Measurements from ENCODE around the gene PLXNB2. TPM values are rescaled to one million over a fixed set of nuclear protein-coding genes. Genes with fewer than 3 reads are reported as not detected.

PLXNB2 gene
- polyA plus RNA-seq, 1 experiment = 68.0 TPM

- Histone ChIP-seq H3K9me3 (ENCODE audit: control insufficient read depth, insufficient read depth, low read length) (peaks cover 2% of the 10 kb centered on the region; the same call in 1 of the 2 replicates), H3K4me3 (ENCODE audit: low read depth, low read length) (peak overlapping the region; percentile 85), H3K27ac (ENCODE audit: low read depth, low read length) (no peak overlapping the region), H3K27me3 (ENCODE audit: control insufficient read depth, insufficient read depth, low read length) (no peaks in the 10 kb centered on the region)
- ChIA-PET CTCF (interaction anchor here (0.5 kb wide), 1 partner anchor 78 kb away, joined by 3 read pairs; no protein-coding TSS in a partner anchor), POLR2A (interaction anchor here (0.5 to 2.1 kb wide), 2 partner anchors 11 to 46 kb away, joined by 7 to 8 read pairs; partner anchors contain the start of gene MAPK12)
- no peak for TF ChIP-seq CTCF (IDR thresholded peaks at IDR 0.05; ENCODE audit: low read depth, low read length)
- no peak for DNase-seq (ENCODE audit: low read depth, low spot score)
Measured at GRCh38 chr22:50249341-50250248, 57.9 kb downstream of the PLXNB2 start.

- H3K9me3 ChIP-seq (ENCODE audit: control insufficient read depth, insufficient read depth, low read length) = peaks cover 4% of the 10 kb centered on the region; the same call in 1 of the 2 replicates
- no peak for TF ChIP-seq CTCF (IDR thresholded peaks at IDR 0.05; ENCODE audit: low read depth, low read length)
- CTCF ChIA-PET = interaction anchor here (1.2 kb wide), 1 partner anchor 94 kb away, joined by 6 read pairs; no protein-coding TSS in a partner anchor
- H3K4me3 ChIP-seq (ENCODE audit: low read depth, low read length) = no peak overlapping the region
- H3K27me3 ChIP-seq (ENCODE audit: control insufficient read depth, insufficient read depth, low read length) = no peaks in the 10 kb centered on the region
- DNase-seq (ENCODE audit: low read depth, low spot score) = no peak
- POLR2A ChIA-PET = no interaction called here
- peak overlapping the region; percentile 21 for H3K27ac ChIP-seq (ENCODE audit: low read depth, low read length)
Measured at GRCh38 chr22:50248196-50249081, 59.0 kb downstream of the PLXNB2 start.

GRCh38 chr22:50247748-50248147 is 59.7 kb downstream of the PLXNB2 start:
- no peak overlapping the region for H3K27ac ChIP-seq (ENCODE audit: low read depth, low read length)
- H3K4me3 ChIP-seq (ENCODE audit: low read depth, low read length) = no peak overlapping the region
- no peak for TF ChIP-seq CTCF (IDR thresholded peaks at IDR 0.05; ENCODE audit: low read depth, low read length)
- no peak for DNase-seq (ENCODE audit: low read depth, low spot score)
- POLR2A ChIA-PET = no interaction called here
- no peaks in the 10 kb centered on the region for H3K27me3 ChIP-seq (ENCODE audit: control insufficient read depth, insufficient read depth, low read length)
- peaks cover 4% of the 10 kb centered on the region; the same call in 1 of the 2 replicates for H3K9me3 ChIP-seq (ENCODE audit: control insufficient read depth, insufficient read depth, low read length)
- CTCF ChIA-PET = interaction anchor here (1.2 kb wide), 1 partner anchor 94 kb away, joined by 6 read pairs; no protein-coding TSS in a partner anchor

- ChIA-PET CTCF (interaction anchor here (1.2 kb wide), 1 partner anchor 95 kb away, joined by 6 read pairs; no protein-coding TSS in a partner anchor), POLR2A (interaction anchor here (0.8 kb wide), 1 partner anchor 21 kb away, joined by 3 read pairs; no protein-coding TSS in a partner anchor)
- no peak for TF ChIP-seq CTCF (IDR thresholded peaks at IDR 0.05; ENCODE audit: low read depth, low read length)
- H3K27ac ChIP-seq (ENCODE audit: low read depth, low read length) = no peak overlapping the region
- peak overlapping the region; percentile 4; the same call in 1 of the 2 replicates for H3K4me3 ChIP-seq (ENCODE audit: low read depth, low read length)
- H3K9me3 ChIP-seq (ENCODE audit: control insufficient read depth, insufficient read depth, low read length) = peaks cover 4% of the 10 kb centered on the region; the same call in 1 of the 2 replicates
- no peak for DNase-seq (ENCODE audit: low read depth, low spot score)
- no peaks in the 10 kb centered on the region for H3K27me3 ChIP-seq (ENCODE audit: control insufficient read depth, insufficient read depth, low read length)
Measured at GRCh38 chr22:50246242-50247175, 60.9 kb downstream of the PLXNB2 start.

Measured in AG04450 (cell line).